H1 (cell line): ENCODE measurements around the gene ABCC10. TPM values are rescaled to one million over a fixed set of nuclear protein-coding genes. Genes with fewer than 3 reads are reported as not detected.

Experiments
- CTCF ChIA-PET: fragments of 300-600 bp; sonication (Branson Sonifier 250); formaldehyde crosslinking; loops from one replicate; lab custom pipeline; 2021; ENCODE audit not compliant: partially characterized antibody; lab: Charles Lee
- POLR2A ChIA-PET: fragments of 300-600 bp; sonication (Branson Sonifier 250); formaldehyde crosslinking; loops from one replicate; lab custom pipeline; 2021; ENCODE audit warnings: inconsistent platforms; ENCODE audit not compliant: partially characterized antibody; lab: Charles Lee
- DNase-seq, 2 experiments: peaks; one replicate each; pipeline versions ENCODE4 v3.0.0 to v3.0.0-alpha.2; 2010 to 2022; ENCODE audit warnings: low spot score in 2 of 2, low read depth in 1 of 2, mixed read lengths in 1 of 2
- FAIRE-seq: peaks from 2 replicates; lab custom pipeline; 2011; peaks lifted over from hg19 to GRCh38; lab: Jason Lieb, UNC
- H2AFZ ChIP-seq: 2 replicates; pipeline ENCODE4 v1.8.1; 2012; ENCODE audit warnings: low read length, inconsistent platforms
- H2AK5ac ChIP-seq: 2 replicates; pipeline ENCODE4 v1.6.1; 2013; ENCODE audit warnings: low read depth, low read length
- H2BK120ac ChIP-seq: replicated peaks from 2 replicates; pipeline ENCODE3; 2013; ENCODE audit warnings: low read depth, low read length, inconsistent platforms
- H2BK12ac ChIP-seq: 2 replicates; pipeline ENCODE4 v1.6.1; 2013; ENCODE audit warnings: low read depth, low read length
- H2BK15ac ChIP-seq: 2 replicates; pipeline ENCODE4 v1.6.1; 2013; ENCODE audit warnings: low read length
- H2BK20ac ChIP-seq: 2 replicates; pipeline ENCODE4 v1.6.1; 2013; ENCODE audit warnings: low read length
- H2BK5ac ChIP-seq: 2 replicates; pipeline ENCODE4 v1.6.1; 2013; ENCODE audit warnings: low read depth, low read length
- H3K14ac ChIP-seq: 2 replicates; pipeline ENCODE4 v1.6.1; 2013; ENCODE audit warnings: inconsistent platforms; ENCODE audit not compliant: insufficient read length
- H3K18ac ChIP-seq: 2 replicates; pipeline ENCODE4 v1.6.1; 2013; ENCODE audit warnings: low read length; ENCODE audit errors: extremely low read depth
- H3K23ac ChIP-seq: 2 replicates; pipeline ENCODE4 v1.6.1; 2013; ENCODE audit warnings: inconsistent platforms; ENCODE audit not compliant: insufficient read length
- H3K23me2 ChIP-seq: 2 replicates; pipeline ENCODE4 v1.6.1; 2013; ENCODE audit warnings: low read depth, low read length
- H3K27ac ChIP-seq: 2 replicates; pipeline ENCODE4 v1.6.1; 2011; ENCODE audit warnings: low read depth, low read length, inconsistent platforms
- H3K27me3 ChIP-seq, 4 experiments: replicated peaks in 1 of 4; 1 replicate in 1 of 4; 2 replicates in 3 of 4; pipeline versions ENCODE4 v1.6.1 to v1.8.1; 2011 to 2013; ENCODE audit warnings: low read length in 3 of 4, mild to moderate bottlenecking in 3 of 4, inconsistent platforms in 2 of 4, mixed read lengths in 2 of 4, moderate library complexity in 1 of 4; ENCODE audit not compliant: control insufficient read depth in 3 of 4, insufficient read depth in 3 of 4; ENCODE audit errors: extremely low read depth in 1 of 4
- H3K36me3 ChIP-seq, 4 experiments: 2 replicates each; pipeline versions ENCODE4 v1.6.1 to v1.8.1; 2011 to 2013; ENCODE audit warnings: mild to moderate bottlenecking in 4 of 4, low read length in 3 of 4, moderate library complexity in 2 of 4, control low read depth in 1 of 4, inconsistent platforms in 1 of 4; ENCODE audit not compliant: insufficient read depth in 4 of 4, control insufficient read depth in 2 of 4
- H3K4ac ChIP-seq: replicated peaks from 2 replicates; pipeline ENCODE3; 2013; ENCODE audit warnings: low read length, low read depth, mixed read lengths, inconsistent platforms; ENCODE audit not compliant: insufficient read length
- H3K4me1 ChIP-seq, 4 experiments: replicated peaks in 1 of 4; 1 replicate in 1 of 4; 2 replicates in 3 of 4; pipeline versions ENCODE4 v1.6.1 to v1.8.1; 2011 to 2013; ENCODE audit warnings: low read length in 3 of 4, inconsistent platforms in 2 of 4, mixed read lengths in 1 of 4; ENCODE audit not compliant: insufficient read depth in 4 of 4, control insufficient read depth in 3 of 4
- H3K4me2 ChIP-seq, 2 experiments: 2 replicates each; pipeline versions ENCODE4 v1.6.1 to v1.8.1; 2011 to 2013; ENCODE audit warnings: low read depth in 2 of 2, low read length in 2 of 2, control low read depth in 1 of 2, inconsistent platforms in 1 of 2, mild to moderate bottlenecking in 1 of 2; ENCODE audit not compliant: insufficient read depth in 1 of 2
- H3K4me3 ChIP-seq, 4 experiments: fragments of 200-600, 300-600 bp in 1 of 4; sonication (generic), shearing (Covaris generic), sonication (Bioruptor Twin) in 1 of 4; 2 replicates each; pipeline versions ENCODE4 v1.5.1 to v1.8.1; 2011 to 2016; ENCODE audit warnings: low read length in 4 of 4, low read depth in 3 of 4, control low read depth in 2 of 4, inconsistent platforms in 2 of 4, mild to moderate bottlenecking in 2 of 4, mixed read lengths in 1 of 4, moderate library complexity in 1 of 4; ENCODE audit not compliant: insufficient read depth in 2 of 4; ENCODE audit errors: extremely low read depth in 1 of 4
- H3K56ac ChIP-seq: replicated peaks from 2 replicates; pipeline ENCODE3; 2013; ENCODE audit warnings: low read depth, mild to moderate bottlenecking, mixed read lengths, low read length, inconsistent platforms; ENCODE audit not compliant: insufficient read length
- H3K79me1 ChIP-seq: 2 replicates; pipeline ENCODE4 v1.6.1; 2013; ENCODE audit warnings: low read depth, low read length, control low read depth
- H3K79me2 ChIP-seq, 2 experiments: 2 replicates each; pipeline versions ENCODE4 v1.6.1 to v1.8.1; 2012 to 2013; ENCODE audit warnings: low read length in 2 of 2, mild to moderate bottlenecking in 2 of 2, inconsistent platforms in 1 of 2; ENCODE audit not compliant: insufficient read depth in 2 of 2, control insufficient read depth in 1 of 2
- H3K9ac ChIP-seq, 4 experiments: replicated peaks in 1 of 4; 1 replicate in 1 of 4; 2 replicates in 3 of 4; pipeline versions ENCODE4 v1.6.1 to v1.8.1; 2011 to 2013; ENCODE audit warnings: low read depth in 3 of 4, low read length in 3 of 4, control low read depth in 2 of 4, mild to moderate bottlenecking in 2 of 4, moderate library complexity in 2 of 4, inconsistent platforms in 1 of 4; ENCODE audit errors: extremely low read depth in 1 of 4
- H3K9me3 ChIP-seq, 2 experiments: 2 replicates each; pipeline versions ENCODE4 v1.6.1 to v1.8.1; 2012 to 2013; ENCODE audit warnings: mild to moderate bottlenecking in 2 of 2, moderate library complexity in 2 of 2, control low read depth in 1 of 2, inconsistent platforms in 1 of 2, low read depth in 1 of 2, low read length in 1 of 2, mixed read lengths in 1 of 2; ENCODE audit not compliant: insufficient read depth in 2 of 2
- H4K20me1 ChIP-seq, 2 experiments: replicated peaks in 1 of 2; 2 replicates each; pipeline versions ENCODE3 to v1.8.1; 2011 to 2013; ENCODE audit warnings: inconsistent platforms in 2 of 2, low read length in 2 of 2, mild to moderate bottlenecking in 1 of 2; ENCODE audit not compliant: insufficient read depth in 2 of 2, control insufficient read depth in 1 of 2
- H4K5ac ChIP-seq: 2 replicates; pipeline ENCODE4 v1.6.1; 2013; ENCODE audit warnings: low read length, low read depth, mixed read lengths, inconsistent platforms; ENCODE audit not compliant: insufficient read length
- H4K8ac ChIP-seq: 2 replicates; pipeline ENCODE4 v1.8.0; 2013; ENCODE audit warnings: mild to moderate bottlenecking, moderate library complexity, low read length, inconsistent platforms; ENCODE audit not compliant: insufficient read depth; ENCODE audit errors: extremely low read depth
- H4K91ac ChIP-seq: replicated peaks from 2 replicates; pipeline ENCODE3; 2013; ENCODE audit warnings: low read length, mixed read lengths, inconsistent platforms; ENCODE audit not compliant: insufficient read length
- ATF2 ChIP-seq: IDR thresholded peaks from 2 replicates; pipeline ENCODE4 v1.6.1; 2012; ENCODE audit warnings: low read length, inconsistent platforms
- EP300 ChIP-seq, 2 experiments: IDR thresholded peaks; 1 replicate in 1 of 2; 2 replicates in 1 of 2; pipeline ENCODE4 v1.6.1; 2011 to 2012; ENCODE audit warnings: low read depth in 2 of 2, low read length in 2 of 2, mild to moderate bottlenecking in 2 of 2, borderline replicate concordance in 1 of 2, inconsistent platforms in 1 of 2, moderate library complexity in 1 of 2
- JUN ChIP-seq: IDR thresholded peaks from 2 replicates; pipeline ENCODE4 v1.6.1; 2011; ENCODE audit warnings: low read depth, mild to moderate bottlenecking, improper control_type of control experiment, low read length
- POLR2AphosphoS5 ChIP-seq: IDR thresholded peaks from 2 replicates; pipeline ENCODE4 v1.6.1; 2011; ENCODE audit warnings: low read depth, low read length
- SIX5 ChIP-seq: IDR thresholded peaks from 2 replicates; pipeline ENCODE4 v1.6.1; 2011; ENCODE audit warnings: mild to moderate bottlenecking, low read depth, low read length
- SP4 ChIP-seq: IDR thresholded peaks from 2 replicates; pipeline ENCODE4 v1.6.1; 2012; ENCODE audit warnings: low read length, inconsistent platforms
- TEAD4 ChIP-seq: IDR thresholded peaks from 2 replicates; pipeline ENCODE4 v1.6.1; 2012; ENCODE audit warnings: low read depth, low read length, inconsistent platforms, mixed read lengths
- WGBS, 2 experiments: shearing (Covaris generic) in 1 of 2; methylation state at CpG; one replicate each; pipeline versions ENCODE4 v1.1.6 to v1.1.7; 2013 to 2015; ENCODE audit warnings: low lambda C conversion rate in 2 of 2, mixed read lengths in 2 of 2, inconsistent platforms in 1 of 2, low coverage in 1 of 2, missing lambda C conversion rate in 1 of 2; ENCODE audit not compliant: insufficient replicate concordance in 2 of 2, insufficient coverage in 1 of 2, insufficient read length in 1 of 2; ENCODE audit errors: extremely low coverage in 1 of 2, missing lambda C conversion rate in 1 of 2; 5-methylcytosine and 5-hydroxymethylcytosine counted together
- polyA plus RNA-seq, 7 experiments: library from polyadenylated mRNA; depleted of rRNA in 3 of 7; stranded (reverse) in 5 of 7; unstranded in 2 of 7; fragments of >200 nt in 5 of 7; fragments of 200-250 nt in 2 of 7; gene quantifications; 1 replicate in 5 of 7; 2 replicates in 1 of 7; 4 replicates in 1 of 7; pipeline versions ENCODE4 v1.2.1 to v1.2.3, GENCODE V29; 2011 to 2013; ENCODE audit warnings: missing spikeins in 2 of 7, mixed read lengths in 2 of 7
- total RNA-seq: library from RNA; stranded (reverse); fragmentation: NEBNext Ultra II Directional; extraction: Animal tissue kit (Norgen Biotek cat#: 25700); gene quantifications from 2 replicates; pipeline ENCODE4 v1.2.1, GENCODE V29; 2021
- TF ChIP-seq, protein P1 (sequence below): IDR thresholded peaks from 2 replicates; pipeline ENCODE4 v1.6.1; 2012; ENCODE audit warnings: inconsistent platforms
- TF ChIP-seq, protein P2 (sequence below), 3 experiments: IDR thresholded peaks; 1 replicate in 2 of 3; 2 replicates in 1 of 3; pipeline versions ENCODE4 v1.5.1 to v1.6.1; 2011; ENCODE audit warnings: low read length in 3 of 3, mild to moderate bottlenecking in 3 of 3, inconsistent platforms in 2 of 3, low read depth in 1 of 3, moderate library complexity in 1 of 3; ENCODE audit not compliant: insufficient read depth in 1 of 3; ENCODE audit errors: control extremely low read depth in 1 of 3

ABCC10 gene
- total and polyA plus RNA-seq, 2 of the 8 experiments (the other 6 are each of a cell fraction or from before 2014, with no cell fraction given), result 15.5 to 24.6 TPM

DNA sequence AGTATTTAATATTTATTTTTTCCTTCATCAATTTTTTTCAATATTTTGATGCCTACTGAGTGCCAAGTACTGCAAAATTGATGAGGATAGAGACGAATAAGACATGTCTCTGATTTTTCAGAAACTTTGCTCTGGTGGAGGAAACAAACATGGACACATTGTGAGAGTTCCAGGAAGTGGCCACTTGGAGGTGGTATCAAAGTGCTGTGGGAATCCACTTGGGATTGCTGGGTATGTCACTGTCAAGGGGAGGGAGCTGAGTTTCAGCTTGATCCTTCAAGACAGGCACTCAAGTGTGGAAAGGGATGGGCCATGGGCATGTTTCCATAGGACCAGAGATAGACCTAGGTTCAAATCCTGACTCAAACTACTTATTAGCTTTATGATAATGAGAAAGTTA is 24.5 kb upstream of the ABCC10 start:
- POLR2A ChIA-PET, result no interaction called here
- 67% methylated on average over 1 of the region's 1 CpG; no CpG with 5 or more reads in 1 of the 2 experiments for WGBS, 2 experiments
- TF ChIP-seq SIX5 (no peak), JUN (no peak), POLR2AphosphoS5 (no peak), ATF2 (no peak), SP4 (no peak), EP300 (IDR thresholded peaks at IDR 0.05; ENCODE audit: borderline replicate concordance in 1 of 2, low read depth in 2 of 2, low read length in 2 of 2) (no peak), TEAD4 (no peak)
- TF ChIP-seq, protein P1, sequence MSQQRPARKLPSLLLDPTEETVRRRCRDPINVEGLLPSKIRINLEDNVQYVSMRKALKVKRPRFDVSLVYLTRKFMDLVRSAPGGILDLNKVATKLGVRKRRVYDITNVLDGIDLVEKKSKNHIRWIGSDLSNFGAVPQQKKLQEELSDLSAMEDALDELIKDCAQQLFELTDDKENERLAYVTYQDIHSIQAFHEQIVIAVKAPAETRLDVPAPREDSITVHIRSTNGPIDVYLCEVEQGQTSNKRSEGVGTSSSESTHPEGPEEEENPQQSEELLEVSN, result no peak
- TF ChIP-seq, protein P2, sequence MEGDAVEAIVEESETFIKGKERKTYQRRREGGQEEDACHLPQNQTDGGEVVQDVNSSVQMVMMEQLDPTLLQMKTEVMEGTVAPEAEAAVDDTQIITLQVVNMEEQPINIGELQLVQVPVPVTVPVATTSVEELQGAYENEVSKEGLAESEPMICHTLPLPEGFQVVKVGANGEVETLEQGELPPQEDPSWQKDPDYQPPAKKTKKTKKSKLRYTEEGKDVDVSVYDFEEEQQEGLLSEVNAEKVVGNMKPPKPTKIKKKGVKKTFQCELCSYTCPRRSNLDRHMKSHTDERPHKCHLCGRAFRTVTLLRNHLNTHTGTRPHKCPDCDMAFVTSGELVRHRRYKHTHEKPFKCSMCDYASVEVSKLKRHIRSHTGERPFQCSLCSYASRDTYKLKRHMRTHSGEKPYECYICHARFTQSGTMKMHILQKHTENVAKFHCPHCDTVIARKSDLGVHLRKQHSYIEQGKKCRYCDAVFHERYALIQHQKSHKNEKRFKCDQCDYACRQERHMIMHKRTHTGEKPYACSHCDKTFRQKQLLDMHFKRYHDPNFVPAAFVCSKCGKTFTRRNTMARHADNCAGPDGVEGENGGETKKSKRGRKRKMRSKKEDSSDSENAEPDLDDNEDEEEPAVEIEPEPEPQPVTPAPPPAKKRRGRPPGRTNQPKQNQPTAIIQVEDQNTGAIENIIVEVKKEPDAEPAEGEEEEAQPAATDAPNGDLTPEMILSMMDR (IDR thresholded peaks at IDR 0.05; ENCODE audit: control extremely low read depth in 1 of 3, insufficient read depth in 1 of 3, low read depth in 1 of 3, low read length in 3 of 3), result no peak

More for the DNA sequence above, 24.5 kb upstream of the ABCC10 start:
- no peak overlapping the region for H2AK5ac ChIP-seq
- H3K79me2 ChIP-seq, result no peaks in the 10 kb centered on the region
- no peaks in the 10 kb centered on the region for H3K4me1 ChIP-seq
- no peaks in the 10 kb centered on the region for H3K23me2 ChIP-seq
- no peak overlapping the region for H2BK12ac ChIP-seq
- H2BK120ac ChIP-seq, result no peak overlapping the region
- no peaks in the 10 kb centered on the region for H4K20me1 ChIP-seq
- no peak overlapping the region for H3K56ac ChIP-seq
- H3K4me3 ChIP-seq, result no peak overlapping the region
- no peak overlapping the region for H3K23ac ChIP-seq
- no peaks in the 10 kb centered on the region for H3K27me3 ChIP-seq
- H4K8ac ChIP-seq, result no peak overlapping the region
- no peak overlapping the region for H2AFZ ChIP-seq
- H3K14ac ChIP-seq, result no peak overlapping the region
- H3K18ac ChIP-seq, result no peak overlapping the region
- no peak overlapping the region for H4K5ac ChIP-seq
- H3K79me1 ChIP-seq, result no peaks in the 10 kb centered on the region
- H3K36me3 ChIP-seq, result no peaks in the 10 kb centered on the region
- no peak overlapping the region for H3K4me2 ChIP-seq
- DNase-seq (no peak), FAIRE-seq (no peak)
- H3K9ac ChIP-seq, result no peak overlapping the region
- H2BK20ac ChIP-seq, result no peak overlapping the region
- H2BK15ac ChIP-seq, result no peak overlapping the region
- no peak overlapping the region for H3K4ac ChIP-seq
- no peak overlapping the region for H3K27ac ChIP-seq
- no peaks in the 10 kb centered on the region for H3K9me3 ChIP-seq
- H2BK5ac ChIP-seq, result no peak overlapping the region
- CTCF ChIA-PET, result interaction anchor here (0.6 to 1.6 kb wide), 3 partner anchors 10 to 81 kb away, joined by 3 to 6 read pairs (median 3); no protein-coding TSS in a partner anchor
- H4K91ac ChIP-seq, result no peak overlapping the region
